DMS53 (cell line): Measurements from ENCODE around the gene OR7C1.
"Not testable (repeated sequence)": the region's sequence is repeated elsewhere in the genome, so short reads cannot be mapped to it uniquely, and the experiment has no call there.

ENCODE experiments used
- DNase-seq: peaks from one replicate; lab custom pipeline; 2025; lab: John Stamatoyannopoulos, UW

OR7C1 gene

GRCh38 chr19:14765403-14765802 is 69.6 kb downstream of the OR7C1 start:
- not testable (repeated sequence) for DNase-seq

DNA sequence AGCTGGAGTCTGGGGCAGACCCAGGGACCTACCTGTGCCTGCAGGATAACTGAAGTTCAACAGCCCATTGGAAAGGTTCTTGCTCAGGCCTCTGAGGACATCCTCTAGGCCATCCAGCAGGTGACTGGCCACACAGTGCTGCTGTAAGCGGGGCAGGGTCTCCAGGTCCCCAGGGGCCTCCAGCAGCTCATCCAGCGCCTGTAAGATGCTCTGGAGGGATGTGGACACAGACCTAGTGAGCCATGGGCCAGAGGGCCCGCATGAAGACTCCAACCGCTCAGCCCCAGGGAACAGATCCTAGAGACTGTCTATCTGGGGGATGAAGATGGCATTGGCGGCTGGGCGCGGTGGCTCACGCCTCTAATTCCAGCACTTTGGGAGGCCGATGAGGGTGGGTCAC is 70.6 kb downstream of the OR7C1 start:
- no peak for DNase-seq

GRCh38 chr19:14763497-14764145 is 71.4 kb downstream of the OR7C1 start:
- DNase-seq: no peak

DNA sequence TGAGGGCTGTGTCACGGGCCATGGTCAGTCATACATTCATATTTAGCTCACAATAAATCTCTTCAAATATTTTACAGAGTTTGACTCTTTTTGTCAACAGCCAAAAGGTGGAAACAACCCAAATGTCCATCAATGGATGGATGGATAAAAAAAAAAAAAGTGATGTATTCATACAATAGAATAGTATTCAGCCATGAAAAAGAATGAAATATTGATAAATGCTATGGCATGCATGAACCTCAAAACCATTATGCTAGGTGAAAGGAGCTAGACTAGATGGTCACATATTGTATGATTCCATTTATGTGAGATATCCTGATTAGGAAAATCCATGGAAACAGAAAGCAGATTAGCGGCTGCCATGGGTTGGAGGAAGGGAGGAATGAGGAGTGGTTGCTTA is 72.9 kb downstream of the OR7C1 start:
- no peak for DNase-seq

- DNase-seq: no peak
Measured at GRCh38 chr19:14761607-14762006, 73.4 kb downstream of the OR7C1 start.

DNA sequence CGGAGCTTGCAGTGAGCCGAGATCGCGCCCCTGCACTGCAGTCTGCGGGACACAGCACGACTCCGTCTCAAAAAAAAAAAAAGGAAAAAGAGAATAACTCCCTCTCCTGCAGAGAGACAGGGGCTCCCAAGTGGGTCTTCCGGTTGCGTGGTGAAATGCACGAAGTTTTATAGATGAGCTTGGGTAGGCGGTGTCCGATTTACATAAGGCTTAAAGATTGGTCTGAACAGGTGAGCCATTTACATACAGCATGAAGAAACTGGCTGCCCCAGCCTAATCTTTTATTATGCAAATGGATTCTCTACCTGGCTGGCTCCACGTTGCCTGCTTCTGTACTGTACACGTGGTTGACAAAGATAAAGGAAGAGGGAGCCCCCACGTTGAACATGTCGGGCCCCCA is 76.2 kb downstream of the OR7C1 start:
- peak; percentile 24 for DNase-seq

GRCh38 chr19:14748601-14749000 is 86.4 kb downstream of the OR7C1 start:
- DNase-seq: no peak
